Osteoblast (primary cell): ENCODE results near the gene CSNK1G2. TPM values are rescaled to one million over a fixed set of nuclear protein-coding genes. Genes with fewer than 3 reads are reported as not detected.

ENCODE experiments used
- DNase-seq: peaks from one replicate; pipeline ENCODE4 v3.0.0; 2011; ENCODE audit warnings: low spot score, mixed read lengths; ENCODE audit not compliant: insufficient read length; ENCODE audit errors: missing footprints
- H2AFZ ChIP-seq: 2 replicates; pipeline ENCODE4 v1.6.0; 2011; ENCODE audit warnings: mild to moderate bottlenecking, low read length
- H3K27ac ChIP-seq: 2 replicates; pipeline ENCODE4 v1.5.1; 2011; ENCODE audit warnings: mild to moderate bottlenecking, low read depth, low read length, moderate library complexity
- H3K27me3 ChIP-seq: 2 replicates; pipeline ENCODE4 v1.6.0; 2012; ENCODE audit warnings: mild to moderate bottlenecking, control low read depth, inconsistent platforms, low read length, moderate library complexity; ENCODE audit not compliant: insufficient read depth
- H3K36me3 ChIP-seq: 2 replicates; pipeline ENCODE4 v1.5.1; 2011; ENCODE audit warnings: mild to moderate bottlenecking, low read length, control low read depth, moderate library complexity; ENCODE audit not compliant: insufficient read depth
- H3K4me1 ChIP-seq: 2 replicates; pipeline ENCODE4 v1.5.1; 2011; ENCODE audit warnings: mild to moderate bottlenecking, low read length, control low read depth, moderate library complexity; ENCODE audit not compliant: insufficient read depth
- H3K4me2 ChIP-seq: 2 replicates; pipeline ENCODE4 v1.6.0; 2011; ENCODE audit warnings: mild to moderate bottlenecking, low read length; ENCODE audit not compliant: insufficient read depth
- H3K4me3 ChIP-seq: fragments of 200-600 bp; sonication (generic); 3 replicates; pipeline ENCODE4 v1.5.1; 2012; ENCODE audit warnings: mild to moderate bottlenecking, low read length, inconsistent platforms; ENCODE audit not compliant: insufficient read depth
- H3K79me2 ChIP-seq: 2 replicates; pipeline ENCODE4 v1.6.0; 2012; ENCODE audit warnings: mild to moderate bottlenecking, low read length, control low read depth, inconsistent platforms; ENCODE audit not compliant: insufficient read depth
- H3K9me3 ChIP-seq: 2 replicates; pipeline ENCODE4 v1.5.1; 2011; ENCODE audit warnings: low read depth, low read length, control low read depth
- H4K20me1 ChIP-seq: 2 replicates; pipeline ENCODE4 v1.6.0; 2012; ENCODE audit warnings: mild to moderate bottlenecking, low read length, control low read depth; ENCODE audit not compliant: insufficient read depth
- CTCF ChIP-seq: IDR thresholded peaks from 2 replicates; pipeline ENCODE4 v1.5.1; 2011; ENCODE audit warnings: mild to moderate bottlenecking, low read depth, low read length, moderate library complexity; ENCODE audit errors: extremely low read depth
- total RNA-seq: library from RNA; depleted of rRNA; stranded (reverse); fragments of >200 nt; gene quantifications from 2 replicates; pipeline ENCODE4 v1.2.3, GENCODE V29; 2012

Gene CSNK1G2
- total RNA-seq, 1 donor: 68.8 TPM

GRCh38 chr19:1902923-1903322, 38.0 kb upstream of the CSNK1G2 start:
- Histone ChIP-seq H3K9me3 (no peaks in the 10 kb centered on the region), H3K27me3 (no peaks in the 10 kb centered on the region), H3K36me3 (no peaks in the 10 kb centered on the region), H3K4me3 (no peak overlapping the region), H3K4me2 (no peak overlapping the region), H3K4me1 (peaks cover 11% of the 10 kb centered on the region), H3K79me2 (peaks cover 24% of the 10 kb centered on the region), H4K20me1 (peaks cover 1% of the 10 kb centered on the region), H3K27ac (no peak overlapping the region), H2AFZ (no peak overlapping the region)
- no peak for TF ChIP-seq CTCF
- DNase-seq: no peak

- H3K4me3 ChIP-seq: peak overlapping the region; percentile 91
- H3K27me3 ChIP-seq: no peaks in the 10 kb centered on the region
- TF ChIP-seq CTCF: no peak
- peaks cover 11% of the 10 kb centered on the region for H3K4me1 ChIP-seq
- peak overlapping the region; percentile 84 for H2AFZ ChIP-seq
- H3K4me2 ChIP-seq: peak overlapping the region; percentile 81
- H4K20me1 ChIP-seq: peaks cover 15% of the 10 kb centered on the region
- no peaks in the 10 kb centered on the region for H3K9me3 ChIP-seq
- H3K36me3 ChIP-seq: no peaks in the 10 kb centered on the region
- H3K27ac ChIP-seq: peak overlapping the region; percentile 51
- peaks cover 42% of the 10 kb centered on the region for H3K79me2 ChIP-seq
- no peak for DNase-seq
Measured at GRCh38 chr19:1904860-1905109, 36.2 kb upstream of the CSNK1G2 start.

- Histone ChIP-seq H2AFZ (peak within 1 kb of the TSS; percentile 84), H3K4me2 (peak within 1 kb of the TSS; percentile 85), H3K4me1 (peaks cover 16% of the 10 kb centered on the region), H3K36me3 (no peaks in the 10 kb centered on the region), H3K4me3 (peak within 1 kb of the TSS; percentile 91), H3K79me2 (peaks cover 47% of the 10 kb centered on the region), H3K9me3 (no peaks in the 10 kb centered on the region), H3K27me3 (no peaks in the 10 kb centered on the region), H4K20me1 (peaks cover 20% of the 10 kb centered on the region), H3K27ac (peak within 1 kb of the TSS; percentile 60)
- DNase-seq: peak; percentile 100
- TF ChIP-seq CTCF: no peak
Measured at GRCh38 chr19:1905110-1905862, 35.7 kb upstream of the CSNK1G2 start, which contains the start of the genes ADAT3 and SCAMP4. TSS of gene ADAT3 (plus strand) at chr19:1905399. CDS start at chr19:1912048, 6,649 bp downstream. TSS of gene SCAMP4 (plus strand) at chr19:1905399. CDS start at chr19:1915020, 9,621 bp downstream.

- no peak for DNase-seq
- peak overlapping the region; percentile 78 for H2AFZ ChIP-seq
- H3K27ac ChIP-seq: peak overlapping the region; percentile 60
- H3K9me3 ChIP-seq: no peaks in the 10 kb centered on the region
- peak overlapping the region; percentile 85 for H3K4me2 ChIP-seq
- peak overlapping the region; percentile 91 for H3K4me3 ChIP-seq
- peaks cover 16% of the 10 kb centered on the region for H3K4me1 ChIP-seq
- peaks cover 20% of the 10 kb centered on the region for H4K20me1 ChIP-seq
- no peak for TF ChIP-seq CTCF
- no peaks in the 10 kb centered on the region for H3K36me3 ChIP-seq
- H3K27me3 ChIP-seq: no peaks in the 10 kb centered on the region
- H3K79me2 ChIP-seq: peaks cover 52% of the 10 kb centered on the region
Measured at GRCh38 chr19:1905863-1906375, 35.1 kb upstream of the CSNK1G2 start.
